ENCODE data around the gene CD300LB. TPM values are rescaled to one million over a fixed set of nuclear protein-coding genes. Genes with fewer than 3 reads are reported as not detected.

CD300LB gene
- total RNA-seq, 1 experiment from 2014 or later: not detected

GRCh38 chr17:74521701-74522201 is 9.5 kb downstream of the CD300LB start:
- no peak overlapping the region for H3K23ac ChIP-seq (ENCODE audit: insufficient read length, low read depth, low read length)
- no peak overlapping the region for H3K18ac ChIP-seq (ENCODE audit: insufficient read length, low read depth, low read length)
- Mint-ChIP-seq H3K27me3 (ENCODE audit: low read depth) (peaks cover 57% of the 10 kb centered on the region), H3K36me3 (ENCODE audit: insufficient read depth in 1 of 3, low read depth in 3 of 3) (no peaks in the 10 kb centered on the region; a peak in 1 of 7 replicates), H3K4me3 (no peak overlapping the region), H3K4me1 (no peaks in the 10 kb centered on the region), H3K27ac (no peak overlapping the region), H3K9me3 (peaks cover 17 to 20% of the 10 kb centered on the region in 2 experiments; a peak in 4 of 5 replicates)
- H3K4me2 ChIP-seq (ENCODE audit: insufficient read depth, insufficient read length, low read length): no peak overlapping the region
- no peaks in the 10 kb centered on the region for H3K79me1 ChIP-seq (ENCODE audit: insufficient read depth, low read depth, low read length, poor library complexity, severe bottlenecking)
- H3K14ac ChIP-seq (ENCODE audit: insufficient read depth, low read length): no peak overlapping the region
- H3K23me2 ChIP-seq (ENCODE audit: insufficient read length, low read depth, low read length, poor library complexity, severe bottlenecking): no peaks in the 10 kb centered on the region
- H4K8ac ChIP-seq (replicated peaks; ENCODE audit: insufficient read length, low read depth, low read length): no peak overlapping the region
- no peak overlapping the region for H4K5ac ChIP-seq (ENCODE audit: insufficient read length, low read depth, low read length)
- no peak overlapping the region for H3K27ac ChIP-seq (ENCODE audit: insufficient read length, low read depth, low read length)
- no CpG with 5 or more reads among the region's 9 CpGs for WGBS (ENCODE audit: extremely low coverage, insufficient read length, low lambda C conversion rate)
- H3K4ac ChIP-seq (ENCODE audit: low read depth, low read length): no peak overlapping the region
- no peak overlapping the region for H2AFZ ChIP-seq (ENCODE audit: low read length)
- no peaks in the 10 kb centered on the region for H3K9me3 ChIP-seq (ENCODE audit: control insufficient read depth, low read depth, low read length)
- H2BK5ac ChIP-seq (ENCODE audit: insufficient read length, low read length): no peak overlapping the region
- no peak overlapping the region for H3K9ac ChIP-seq (ENCODE audit: extremely low read depth, insufficient read length, low read length)
- no peak overlapping the region for H2BK12ac ChIP-seq (ENCODE audit: insufficient read length, low read depth, low read length)
- H2BK120ac ChIP-seq (ENCODE audit: low read depth, low read length, poor library complexity, severe bottlenecking): no peak overlapping the region
- H2BK15ac ChIP-seq (ENCODE audit: low read depth, low read length): no peak overlapping the region
- no peak overlapping the region for H2AK5ac ChIP-seq (ENCODE audit: insufficient read length, low read length)
- H3T11ph ChIP-seq (ENCODE audit: low read length): no peak overlapping the region
- no peak for TF ChIP-seq CTCF (conservative IDR thresholded peaks at IDR 0.05)
- H2BK20ac ChIP-seq (ENCODE audit: low read depth, low read length, poor library complexity, severe bottlenecking): no peak overlapping the region
- no peak overlapping the region for H3K56ac ChIP-seq (ENCODE audit: insufficient read length, low read depth, low read length)
- no peaks in the 10 kb centered on the region for H4K20me1 ChIP-seq (ENCODE audit: control insufficient read depth, insufficient read depth, insufficient read length)
- H3K27me3 ChIP-seq (ENCODE audit: insufficient read depth, low read length): no peaks in the 10 kb centered on the region
- H3K4me1 ChIP-seq (ENCODE audit: insufficient read depth, low read length): no peaks in the 10 kb centered on the region
- no peak overlapping the region for H4K91ac ChIP-seq (ENCODE audit: insufficient read length, low read depth, low read length)
- no peak for DNase-seq
- no peaks in the 10 kb centered on the region for H3K79me2 ChIP-seq (ENCODE audit: insufficient read depth, low read length)
